Cerebellar cortex (tissue), 1 donor: ENCODE data around the gene TBC1D5.
"Not testable (repeated sequence)": the region's sequence is repeated elsewhere in the genome, so short reads cannot be mapped to it uniquely, and the experiment has no call there.

ENCODE experiments used
- DNase-seq: peaks from one replicate; pipeline ENCODE4 v3.0.0-alpha.2; 2015; ENCODE audit warnings: low spot score

Gene TBC1D5, protein sequence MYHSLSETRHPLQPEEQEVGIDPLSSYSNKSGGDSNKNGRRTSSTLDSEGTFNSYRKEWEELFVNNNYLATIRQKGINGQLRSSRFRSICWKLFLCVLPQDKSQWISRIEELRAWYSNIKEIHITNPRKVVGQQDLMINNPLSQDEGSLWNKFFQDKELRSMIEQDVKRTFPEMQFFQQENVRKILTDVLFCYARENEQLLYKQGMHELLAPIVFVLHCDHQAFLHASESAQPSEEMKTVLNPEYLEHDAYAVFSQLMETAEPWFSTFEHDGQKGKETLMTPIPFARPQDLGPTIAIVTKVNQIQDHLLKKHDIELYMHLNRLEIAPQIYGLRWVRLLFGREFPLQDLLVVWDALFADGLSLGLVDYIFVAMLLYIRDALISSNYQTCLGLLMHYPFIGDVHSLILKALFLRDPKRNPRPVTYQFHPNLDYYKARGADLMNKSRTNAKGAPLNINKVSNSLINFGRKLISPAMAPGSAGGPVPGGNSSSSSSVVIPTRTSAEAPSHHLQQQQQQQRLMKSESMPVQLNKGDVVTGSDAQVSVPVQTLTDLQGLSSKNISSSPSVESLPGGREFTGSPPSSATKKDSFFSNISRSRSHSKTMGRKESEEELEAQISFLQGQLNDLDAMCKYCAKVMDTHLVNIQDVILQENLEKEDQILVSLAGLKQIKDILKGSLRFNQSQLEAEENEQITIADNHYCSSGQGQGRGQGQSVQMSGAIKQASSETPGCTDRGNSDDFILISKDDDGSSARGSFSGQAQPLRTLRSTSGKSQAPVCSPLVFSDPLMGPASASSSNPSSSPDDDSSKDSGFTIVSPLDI

DNA sequence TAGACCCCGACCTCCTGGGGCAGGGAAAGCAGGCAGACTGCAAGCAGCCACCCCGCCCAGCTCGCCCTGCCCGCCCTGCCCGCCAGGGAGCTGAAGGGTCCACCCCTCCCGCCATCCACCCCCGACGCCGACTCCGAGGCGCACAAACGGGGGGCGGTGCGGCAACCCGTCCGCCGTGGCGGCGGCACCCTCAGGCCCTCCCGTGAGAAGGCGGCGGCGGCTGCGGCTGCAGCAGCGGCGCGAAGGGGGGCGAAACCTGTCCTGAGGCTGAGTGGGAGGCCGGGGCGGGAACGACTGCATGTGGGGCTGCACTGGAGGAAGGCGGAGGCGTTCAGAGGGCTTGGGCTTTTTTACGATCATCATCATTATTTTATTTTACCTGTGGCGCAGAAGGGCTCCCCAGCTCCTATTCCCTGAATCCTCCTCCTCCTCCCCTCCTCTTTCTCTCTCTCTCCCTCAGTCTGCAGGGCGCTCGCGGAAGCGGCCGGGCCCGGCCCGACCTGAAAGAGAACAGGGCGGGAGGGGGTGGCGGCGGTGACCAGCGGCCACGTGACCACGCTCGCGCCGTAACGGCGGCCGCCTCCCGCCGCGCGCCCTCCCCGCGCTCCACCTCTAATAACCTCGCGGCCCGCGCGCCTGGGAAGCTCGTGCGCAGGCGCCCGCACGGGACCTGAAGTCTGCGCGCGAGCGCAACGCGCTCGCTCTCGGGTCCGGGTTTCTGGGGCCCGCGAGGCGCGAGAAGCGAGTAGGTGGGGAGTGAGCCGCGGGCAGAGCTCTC lies at the start of gene TBC1D5:
Gene TBC1D5, minus strand, starts transcription at position 530 of the 778 bp plus-strand sequence. CDS start 234,061 bp downstream, outside the sequence.
- DNase-seq: peak; percentile 98

DNA sequence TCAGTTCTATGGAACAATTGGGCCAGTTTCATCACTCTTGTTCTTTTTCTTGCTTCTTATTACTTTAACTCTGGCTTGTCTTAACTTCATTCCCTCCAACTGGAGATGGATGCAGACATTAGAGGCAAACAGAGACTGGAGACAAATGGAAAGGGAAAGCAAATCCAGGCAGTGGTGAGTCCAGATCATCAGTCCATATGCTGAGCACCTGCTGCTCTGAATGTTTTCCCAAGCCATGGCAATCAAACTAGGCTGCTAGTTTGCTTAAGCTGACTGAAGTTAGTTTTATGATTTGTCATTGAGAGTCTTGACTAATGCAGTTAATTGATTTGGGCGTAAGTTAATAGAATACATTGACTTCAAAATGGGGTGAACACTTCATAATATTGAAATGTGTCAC lies 41.0 kb upstream of the TBC1D5 start:
- DNase-seq: no peak

DNA sequence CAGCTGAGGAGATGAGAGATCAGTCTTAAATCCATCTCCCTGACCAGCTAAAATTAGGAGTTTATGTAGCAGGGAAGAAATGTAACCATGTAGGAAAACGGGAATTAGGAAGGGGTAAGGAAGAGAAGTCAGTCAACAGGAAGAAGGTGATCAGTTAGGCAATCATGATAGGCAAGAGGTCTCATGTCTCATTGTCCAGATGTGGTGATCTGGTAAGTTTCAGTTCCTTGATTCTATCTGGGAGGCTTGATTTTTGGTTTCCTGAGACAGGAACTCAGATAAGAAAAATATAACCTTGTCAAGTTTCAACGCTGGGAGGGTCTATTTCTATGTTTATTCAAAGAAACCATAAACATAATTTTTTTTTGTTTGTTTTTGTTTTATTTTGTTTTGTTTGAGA lies 40.3 kb upstream of the TBC1D5 start:
- no peak for DNase-seq

DNA sequence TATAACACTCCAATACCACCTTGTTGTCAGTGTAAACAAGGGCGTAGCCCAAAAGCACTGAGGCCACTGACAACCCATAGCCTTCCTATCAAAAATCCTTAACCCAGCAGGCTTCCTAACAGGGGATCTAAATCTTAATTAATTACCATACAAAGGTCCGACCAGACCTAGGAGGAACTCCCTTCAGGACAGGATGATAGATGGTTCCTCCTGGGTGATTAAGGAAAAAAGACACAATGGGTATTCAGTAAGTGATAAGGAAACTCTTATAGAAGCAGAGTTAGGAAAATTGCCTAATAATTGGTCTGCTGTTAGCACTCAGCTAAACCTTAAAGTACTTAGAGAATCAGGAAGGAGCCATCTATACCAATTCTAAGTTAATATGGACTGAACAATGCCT lies 37.9 kb upstream of the TBC1D5 start:
- DNase-seq: not testable (repeated sequence)

DNA sequence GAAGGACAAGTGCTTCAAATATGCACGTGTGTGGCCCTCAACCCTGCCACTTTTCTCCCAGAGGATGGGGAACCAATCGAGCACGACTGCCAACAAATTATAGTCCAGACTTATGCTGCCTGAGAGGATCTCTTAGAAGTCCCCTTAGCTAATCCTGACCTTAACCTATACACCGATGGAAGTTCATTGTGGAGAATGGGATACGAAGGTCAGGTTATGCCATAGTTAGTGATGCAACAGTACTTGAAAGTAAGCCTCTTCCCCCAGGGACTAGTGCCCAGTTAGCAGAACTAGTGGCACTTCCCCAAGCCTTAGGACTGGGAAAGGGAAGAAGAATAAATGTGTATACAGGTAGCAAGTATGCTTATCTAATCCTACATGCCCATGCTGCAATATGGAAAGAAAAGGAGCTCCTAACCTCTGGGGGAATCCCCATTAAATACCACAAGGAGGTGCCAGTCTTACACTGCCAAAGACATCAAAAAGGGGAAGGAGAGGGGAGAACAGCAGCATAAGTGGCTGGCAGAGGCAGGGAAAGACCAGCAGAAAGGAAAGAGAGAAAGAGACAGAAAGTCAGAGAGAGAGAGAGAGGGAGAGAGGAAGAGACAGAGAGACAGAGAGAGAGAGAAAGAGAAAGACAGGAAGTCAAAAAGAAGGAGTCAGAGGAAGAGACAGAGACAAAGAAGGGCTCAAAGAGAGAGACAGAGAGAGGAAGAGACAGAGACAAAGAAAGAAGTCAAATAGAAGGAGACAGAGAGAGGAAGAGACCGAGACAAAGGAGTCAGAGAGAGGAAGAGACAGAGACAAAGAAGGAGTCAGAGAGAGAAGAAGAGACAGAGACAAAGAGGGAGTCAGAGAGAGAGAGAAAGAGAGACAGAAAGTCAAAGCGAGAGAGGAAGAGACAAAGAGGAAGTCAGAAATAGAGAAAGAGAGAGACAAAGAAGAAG lies 37.1 kb upstream of the TBC1D5 start:
- DNase-seq: not testable (repeated sequence)

DNA sequence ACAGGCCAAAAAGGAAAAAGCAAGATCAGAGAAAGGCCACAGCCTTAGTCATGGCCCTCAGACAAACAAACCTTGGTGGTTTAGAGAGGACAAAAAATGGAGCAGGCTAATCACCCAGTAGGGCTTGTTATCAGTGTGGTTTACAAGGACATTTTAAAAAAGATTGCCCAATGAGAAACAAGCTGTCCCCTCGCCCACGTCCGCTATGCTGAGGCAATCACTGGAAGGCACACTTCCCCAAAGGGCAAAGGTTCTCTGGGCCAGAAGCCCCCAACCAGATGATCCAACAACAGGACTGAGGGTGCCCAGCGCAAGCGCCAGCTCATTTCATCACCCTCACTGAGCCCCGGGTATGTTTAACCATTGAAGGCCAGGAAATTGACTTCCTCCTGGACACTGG lies 34.9 kb upstream of the TBC1D5 start:
- DNase-seq: not testable (repeated sequence)

DNA sequence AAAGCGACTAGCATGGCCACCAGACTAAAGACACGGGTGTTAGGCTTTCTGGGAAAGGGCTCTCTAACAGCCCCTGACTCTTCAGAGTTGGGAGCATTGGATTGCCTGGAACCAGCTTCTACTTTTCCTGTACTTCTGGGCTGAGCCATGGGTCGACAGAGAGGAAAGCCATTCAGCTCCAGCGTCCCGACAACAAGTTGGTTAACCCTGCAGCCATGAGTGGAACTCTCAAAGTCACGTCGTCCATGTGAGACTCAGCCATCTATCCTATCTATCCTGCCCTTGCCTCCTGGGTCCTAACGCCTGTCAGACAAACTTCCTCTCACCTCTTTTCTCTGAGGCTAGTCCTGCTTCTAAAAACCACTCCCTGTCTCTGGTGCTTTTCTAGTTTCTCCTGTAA lies 32.6 kb upstream of the TBC1D5 start:
- DNase-seq: no peak

DNA sequence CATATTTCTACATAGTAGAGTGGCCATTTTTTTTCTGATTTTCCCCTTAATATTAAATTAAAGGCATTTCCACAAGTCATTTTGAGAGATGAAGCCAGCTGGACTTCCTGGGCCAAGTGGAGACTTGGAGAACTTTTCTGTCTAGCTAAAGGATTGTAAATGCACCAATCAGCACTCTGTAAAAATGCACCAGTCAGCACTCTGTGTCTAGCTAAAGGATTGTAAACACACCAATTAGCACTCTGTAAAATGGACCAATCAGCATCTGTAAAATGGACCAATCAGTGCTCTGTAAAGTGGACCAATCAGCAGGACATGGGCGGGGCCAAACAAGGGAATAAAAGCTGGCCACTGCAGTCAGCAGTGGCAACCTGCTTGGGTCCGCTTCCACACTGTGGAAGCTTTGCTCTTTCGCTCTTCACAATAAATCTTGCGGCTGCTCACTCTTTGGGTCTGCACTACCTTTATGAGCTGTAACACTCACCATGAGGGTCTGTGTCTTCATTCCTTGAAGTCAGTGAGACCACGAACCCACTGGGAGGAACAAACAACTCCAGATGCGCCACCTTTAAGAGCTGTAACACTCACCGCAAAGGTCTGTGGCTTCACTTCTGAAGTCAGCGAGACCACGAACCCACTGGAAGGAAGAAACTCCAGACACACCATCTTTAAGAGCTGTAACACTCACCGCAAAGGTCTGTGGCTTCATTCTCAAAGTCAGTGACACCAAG lies 31.9 kb upstream of the TBC1D5 start:
- DNase-seq: not testable (repeated sequence)

DNA sequence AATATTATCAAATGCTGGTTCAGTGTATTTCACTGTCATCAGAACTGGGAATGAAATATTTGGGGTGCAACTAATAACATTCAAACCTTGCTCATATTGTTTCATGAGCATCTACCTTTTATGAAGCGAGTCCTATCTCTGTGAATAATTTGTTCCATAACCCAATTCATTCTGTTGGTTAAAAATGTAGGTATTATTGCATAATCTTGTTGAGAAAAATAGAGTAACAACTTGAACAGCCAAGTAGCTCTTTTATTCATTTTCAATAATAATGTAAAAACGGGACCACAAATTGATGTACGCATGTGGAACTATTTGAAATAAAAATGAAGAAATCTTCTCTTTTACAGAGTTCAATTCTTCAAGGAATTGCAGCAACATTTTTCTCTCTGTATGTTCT lies 30.1 kb upstream of the TBC1D5 start:
- no peak for DNase-seq

DNA sequence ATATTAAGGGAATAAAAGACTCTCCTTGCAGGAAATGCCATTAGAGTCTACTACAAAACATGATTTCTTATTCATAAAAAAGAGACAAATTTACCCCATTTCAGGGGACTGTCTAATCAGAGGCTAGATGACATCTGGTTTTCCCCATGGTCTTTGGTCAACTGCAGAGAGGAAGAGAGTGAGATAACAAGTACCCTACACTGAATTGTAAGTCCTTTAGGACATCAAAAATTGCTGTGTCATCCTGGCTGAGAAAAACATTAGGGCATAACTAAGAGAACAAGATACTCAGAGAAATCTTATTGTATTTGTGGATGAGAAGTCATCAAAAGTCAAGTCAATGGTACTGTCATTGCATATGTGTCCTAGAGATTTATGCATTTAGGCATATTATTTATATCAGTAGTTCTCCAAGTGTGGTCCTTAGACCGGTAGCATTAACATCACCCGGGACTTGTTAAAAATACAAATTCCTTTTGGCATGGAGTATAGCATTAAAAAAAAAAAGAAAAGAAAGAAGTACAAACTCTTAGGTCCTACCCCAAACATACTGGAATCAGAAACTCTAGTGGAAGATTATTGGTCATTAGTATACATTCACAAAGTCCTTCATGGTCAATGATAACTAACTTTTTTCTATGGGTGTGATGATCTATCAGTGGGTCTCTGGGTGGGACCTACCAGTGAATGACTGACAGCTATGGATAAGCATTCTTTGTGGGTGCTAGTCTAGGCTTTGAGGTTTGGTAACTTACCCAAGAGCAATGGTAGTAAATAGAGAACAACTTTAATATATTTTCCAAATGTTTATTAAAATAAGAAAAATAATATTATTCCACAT lies 29.0 kb upstream of the TBC1D5 start:
- no peak for DNase-seq

DNA sequence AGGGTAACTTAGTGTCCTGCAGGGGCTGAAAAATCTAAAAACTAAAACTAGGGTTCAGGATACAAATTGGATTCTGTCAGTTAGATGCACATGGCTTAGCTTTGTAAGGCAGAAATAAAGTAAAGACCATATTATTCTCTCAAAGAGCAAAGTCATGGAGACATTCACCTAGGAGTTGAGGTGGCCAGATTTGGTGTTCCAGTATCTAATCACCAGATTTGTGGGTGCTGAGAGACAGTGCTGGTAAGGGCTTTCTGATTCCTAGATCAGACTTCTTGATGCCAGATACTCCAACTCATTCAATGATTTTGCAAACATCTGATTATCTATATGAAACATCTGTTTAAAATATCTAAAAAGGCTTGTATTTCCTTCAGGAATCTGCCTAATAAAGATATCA lies 28.3 kb upstream of the TBC1D5 start:
- no peak for DNase-seq

DNA sequence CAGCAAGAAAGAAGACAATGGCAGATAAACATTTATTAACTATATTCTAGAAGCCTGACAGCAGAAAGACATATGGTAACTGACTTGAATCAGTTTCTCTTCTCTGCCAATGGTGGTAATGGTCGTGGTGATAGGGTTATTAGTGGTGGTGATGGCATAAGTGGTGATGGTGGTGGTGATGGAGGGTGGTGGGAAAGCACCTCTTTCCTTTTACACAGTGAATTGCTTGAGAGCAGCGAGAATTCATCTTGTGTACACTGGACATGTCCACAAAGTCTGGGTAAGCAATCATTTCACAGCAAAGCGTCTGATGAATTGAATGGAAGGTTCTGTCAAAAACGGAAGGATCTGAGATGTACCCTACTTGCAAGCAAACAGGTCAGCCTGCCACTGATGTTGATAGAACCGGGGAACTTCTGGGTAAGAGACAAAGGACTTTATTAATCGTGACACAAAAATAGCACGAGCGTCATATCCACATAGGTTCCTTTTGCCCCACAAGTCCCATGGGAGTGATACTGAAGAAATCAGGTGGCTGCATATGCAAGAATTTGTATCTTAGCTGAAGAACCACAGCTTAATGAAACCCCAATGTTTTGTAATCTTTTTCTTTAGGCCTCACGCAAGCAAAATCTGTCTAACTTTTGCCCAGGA lies 23.5 kb upstream of the TBC1D5 start:
- no peak for DNase-seq

DNA sequence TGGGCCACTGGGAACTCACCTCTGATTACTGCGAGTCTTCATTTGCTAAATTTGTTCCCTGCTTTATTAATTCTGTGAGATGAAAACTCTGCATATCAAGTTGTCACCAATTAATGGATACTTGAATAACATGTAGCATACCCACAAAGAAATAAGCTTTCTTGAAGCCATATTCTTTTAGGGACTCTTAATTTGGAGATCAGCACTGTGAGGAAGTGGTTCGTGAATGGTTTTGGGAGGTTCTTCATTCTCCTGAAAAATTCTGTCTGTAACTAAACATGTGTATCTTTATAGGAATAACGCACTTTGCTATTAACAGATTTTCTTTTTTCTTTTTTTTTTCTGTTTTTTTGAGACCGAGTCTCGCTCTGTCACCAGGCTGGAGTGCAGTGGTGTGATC lies 19.1 kb upstream of the TBC1D5 start:
- no peak for DNase-seq

DNA sequence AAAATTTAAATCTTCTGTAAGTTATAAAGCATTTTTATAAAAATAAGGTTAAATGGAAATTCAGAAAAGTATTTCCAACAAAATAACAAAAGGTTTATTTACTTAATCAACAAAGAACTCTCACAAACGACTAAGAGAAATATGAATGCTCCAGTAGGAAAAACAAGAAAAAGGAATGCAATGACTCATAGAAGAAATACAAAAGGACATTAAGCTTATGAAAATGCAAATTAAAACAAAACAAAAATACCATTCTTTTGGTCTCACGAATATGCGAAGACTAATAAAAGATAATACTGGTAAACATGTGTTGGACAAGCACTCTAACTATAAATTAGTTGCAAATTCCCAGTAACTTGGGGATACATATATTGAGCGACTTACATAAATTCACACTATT lies 17.5 kb upstream of the TBC1D5 start:
- DNase-seq: no peak

DNA sequence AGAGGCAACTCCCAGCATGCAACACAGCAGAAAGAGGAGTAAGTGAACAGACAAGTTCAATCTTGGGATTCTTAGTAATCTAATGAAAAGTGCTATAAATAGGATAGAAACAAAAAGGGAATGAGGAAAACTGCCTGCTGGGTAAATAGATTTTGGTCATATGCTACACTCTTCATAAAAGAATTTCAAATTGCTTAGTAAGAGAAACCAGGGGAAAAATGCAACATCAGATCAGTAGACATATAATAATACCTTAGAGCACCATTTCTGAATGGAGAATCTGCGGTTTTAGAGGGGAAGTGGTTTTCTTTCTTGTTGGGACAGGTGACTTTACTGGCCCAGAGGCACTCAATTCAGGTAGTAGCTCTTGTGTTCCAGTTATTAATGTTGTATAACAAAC lies 13.4 kb upstream of the TBC1D5 start:
- DNase-seq: no peak

DNA sequence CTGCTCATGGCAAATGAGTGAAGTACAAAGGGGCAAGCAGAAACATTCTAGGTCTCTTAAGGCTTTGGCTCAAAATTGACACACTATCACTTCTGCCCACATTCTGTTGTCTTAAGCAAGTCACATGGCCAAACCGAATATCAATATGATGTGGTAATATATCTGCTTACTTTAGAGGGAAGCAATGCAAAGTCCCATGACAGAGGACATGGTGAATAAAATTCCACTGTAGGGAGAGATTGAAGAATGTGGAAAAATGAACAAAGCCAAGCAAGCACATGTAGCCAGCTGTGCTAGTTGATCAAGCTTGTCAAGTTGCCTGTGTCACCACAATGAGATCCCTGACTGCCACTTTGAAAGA lies 11.2 kb upstream of the TBC1D5 start:
- DNase-seq: no peak

DNA sequence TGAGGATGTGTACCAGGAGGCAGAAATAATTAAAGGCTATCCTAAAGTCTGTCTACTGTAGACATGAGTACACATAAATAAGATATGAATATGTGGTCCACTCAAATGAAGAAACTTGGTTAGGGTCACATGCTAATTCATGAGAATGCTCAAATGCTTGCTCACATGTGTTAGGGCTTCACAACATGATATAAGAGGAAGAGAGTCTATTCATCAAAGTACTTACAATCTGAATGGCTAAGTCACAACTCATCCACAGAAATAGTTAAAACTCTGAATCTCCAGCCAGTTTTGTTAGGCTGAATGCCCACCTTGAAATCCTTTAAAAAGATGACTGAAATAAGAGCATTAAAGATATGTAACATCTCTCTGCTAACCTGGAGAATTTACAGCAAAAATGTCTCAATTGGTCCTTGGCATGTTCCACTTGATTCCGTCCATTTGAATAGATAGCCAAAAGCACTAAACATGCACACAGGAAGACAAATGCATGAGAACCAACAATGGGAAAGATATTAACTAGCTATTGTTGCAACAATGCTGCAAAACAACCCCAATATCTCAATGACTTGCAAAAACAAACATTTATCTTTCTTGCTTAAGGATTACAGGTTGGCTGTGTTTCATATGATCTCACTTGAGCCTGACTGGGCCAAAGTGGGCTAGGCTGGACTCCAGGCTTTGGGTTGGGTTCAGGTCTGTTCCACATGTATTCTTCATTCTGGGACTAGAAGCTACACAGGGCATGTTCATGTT lies 10.6 kb upstream of the TBC1D5 start:
- DNase-seq: no peak

DNA sequence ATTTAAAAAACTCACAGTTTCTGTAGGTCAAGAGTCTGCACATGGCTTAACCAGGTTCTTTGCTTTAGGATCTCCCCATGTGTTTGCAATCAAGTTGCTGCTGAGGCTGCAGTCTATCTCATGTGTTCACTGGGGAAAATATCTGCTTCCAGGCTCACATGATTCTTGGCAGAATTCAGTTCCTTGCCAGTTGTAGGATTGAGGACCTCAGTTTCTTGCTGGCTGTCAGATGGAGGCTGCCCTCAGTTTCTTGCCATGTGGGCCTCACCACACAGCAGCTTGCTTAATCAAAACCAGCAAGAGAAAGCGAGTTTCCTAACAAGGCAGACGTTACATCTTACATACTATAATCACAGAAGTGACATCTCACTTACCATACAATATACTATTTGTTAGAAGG lies 10.0 kb upstream of the TBC1D5 start:
- no peak for DNase-seq
